A549 (cell line): ENCODE measurements around the gene MSX2. TPM values are rescaled to one million over a fixed set of nuclear protein-coding genes. Genes with fewer than 3 reads are reported as not detected.

Source experiments
- ATAC-seq, 2 experiments: fragments of 200-7000 bp in 1 of 2; fragments of >200 bp in 1 of 2; cut with Nextera tagmentation in 1 of 2; cut with Tn5 transposase in 1 of 2; 3 replicates each; pipeline versions ENCODE4 v1.8.0 to v1.9.1; 2018 to 2020; ENCODE audit warnings: mild to moderate bottlenecking in 1 of 2, moderate library complexity in 1 of 2
- CTCF ChIA-PET: fragments of 300-600 bp; sonication (Branson Sonifier 250); formaldehyde crosslinking; extraction: SDS; loops from one replicate; lab custom pipeline; 2021; ENCODE audit warnings: antibody characterized with exemption, inconsistent platforms; lab: Yijun Ruan, JAX
- POLR2A ChIA-PET: fragments of 350-600 bp; formaldehyde crosslinking; extraction: SDS; loops from one replicate; lab custom pipeline; 2021; ENCODE audit warnings: antibody characterized with exemption, inconsistent platforms; lab: Yijun Ruan, JAX
- DNase-seq, 2 experiments: peaks; one replicate each; pipeline versions ENCODE4 v3.0.0 to v3.0.0-alpha.2; 2011 to 2016; ENCODE audit warnings: low read depth in 1 of 2, low spot score in 1 of 2
- FAIRE-seq: peaks from 2 replicates; lab custom pipeline; 2011; peaks lifted over from hg19 to GRCh38; lab: Jason Lieb, UNC
- H3K27ac ChIP-seq, 2 experiments: fragments of >200 bp; sonication (Bioruptor Twin); formaldehyde crosslinking; 3 replicates each; pipeline ENCODE4 v1.5.1; 2016 to 2017
- H3K4me1 ChIP-seq: fragments of >200 bp; sonication (Bioruptor Twin); formaldehyde crosslinking; 3 replicates; pipeline ENCODE4 v1.6.1; 2016
- H3K4me2 ChIP-seq: fragments of >200 bp; sonication (Bioruptor Twin); formaldehyde crosslinking; 3 replicates; pipeline ENCODE4 v1.6.1; 2016
- H3K4me3 ChIP-seq: fragments of >200 bp; sonication (Bioruptor Twin); formaldehyde crosslinking; 3 replicates; pipeline ENCODE4 v1.5.1; 2016
- H3K9me3 ChIP-seq: fragments of >200 bp; sonication (Bioruptor Twin); formaldehyde crosslinking; 3 replicates; pipeline ENCODE4 v1.6.1; 2016
- BCL3 ChIP-seq: fragments of >200 bp; sonication (Bioruptor Twin); formaldehyde crosslinking; IDR thresholded peaks from 3 replicates; pipeline ENCODE4 v1.6.1; 2016
- CBX8 ChIP-seq: fragments of 200-600 bp; sonication (generic); IDR thresholded peaks from 2 replicates; pipeline ENCODE4 v1.6.1; 2016
- EHMT2 ChIP-seq: fragments of 200-600 bp; sonication (generic); IDR thresholded peaks from 2 replicates; pipeline ENCODE4 v1.6.1; 2016; ENCODE audit warnings: antibody characterized with exemption, low read depth, mild to moderate bottlenecking, moderate library complexity
- ESRRA ChIP-seq: fragments of 150-350 bp; IDR thresholded peaks from 2 replicates; pipeline ENCODE4 v1.6.1; 2014; ENCODE audit warnings: mild to moderate bottlenecking, low read length, borderline replicate concordance
- HEYL ChIP-seq: fragments of 250-450 bp; sonication (Bioruptor Pico); IDR thresholded peaks from 2 replicates; pipeline ENCODE4 v1.8.0; 2021; ENCODE audit warnings: mild to moderate bottlenecking, moderate library complexity
- HOXB5 ChIP-seq: fragments of 250-450 bp; sonication (Bioruptor Pico); IDR thresholded peaks from 2 replicates; pipeline ENCODE4 v1.5.0; 2020; ENCODE audit warnings: mild to moderate bottlenecking, moderate library complexity
- JUN ChIP-seq, 2 experiments: fragments of >200 bp; sonication (Bioruptor Twin); formaldehyde crosslinking; IDR thresholded peaks; 2 replicates in 1 of 2; 3 replicates in 1 of 2; pipeline ENCODE4 v1.6.1; 2016 to 2017
- MAZ ChIP-seq: fragments of 150-350 bp; IDR thresholded peaks from 2 replicates; pipeline ENCODE4 v1.6.1; 2014; ENCODE audit warnings: antibody characterized with exemption, low read depth, low read length, borderline replicate concordance
- NFE2L2 ChIP-seq: fragments of 150-350 bp; conservative IDR thresholded peaks from 2 replicates; pipeline ENCODE4 v1.6.1; 2014; ENCODE audit warnings: low read length
- NPAS2 ChIP-seq: fragments of 250-450 bp; sonication (Bioruptor Pico); IDR thresholded peaks from 2 replicates; pipeline ENCODE4 v1.8.0; 2022; ENCODE audit warnings: mild to moderate bottlenecking, moderate library complexity, borderline replicate concordance
- NR3C1 ChIP-seq: fragments of >200 bp; sonication (Bioruptor Twin); formaldehyde crosslinking; IDR thresholded peaks from 3 replicates; pipeline ENCODE4 v1.6.1; 2017
- POLR2AphosphoS2 ChIP-seq: conservative IDR thresholded peaks from 2 replicates; pipeline ENCODE4 v1.6.1; 2012; ENCODE audit warnings: low read length, improper control_type of control experiment, inconsistent platforms
- RNF2 ChIP-seq: fragments of 200-600 bp; sonication (generic); IDR thresholded peaks from 2 replicates; pipeline ENCODE4 v1.6.1; 2016; ENCODE audit warnings: low read depth, mild to moderate bottlenecking, antibody characterized with exemption, moderate library complexity, borderline replicate concordance
- SMC3 ChIP-seq: fragments of >200 bp; sonication (Bioruptor Twin); formaldehyde crosslinking; IDR thresholded peaks from 3 replicates; pipeline ENCODE4 v1.6.1; 2018; ENCODE audit warnings: inconsistent platforms
- SREBF2 ChIP-seq: fragments of 450-650 bp; IDR thresholded peaks from 2 replicates; pipeline ENCODE4 v1.6.1; 2014; ENCODE audit warnings: mild to moderate bottlenecking, moderate library complexity
- TFCP2L1 ChIP-seq: fragments of 250-450 bp; sonication (Bioruptor Pico); IDR thresholded peaks from 2 replicates; pipeline ENCODE4 v1.5.0; 2021; ENCODE audit warnings: mild to moderate bottlenecking
- ZFP36 ChIP-seq: fragments of 450-650 bp; IDR thresholded peaks from 2 replicates; pipeline ENCODE4 v1.6.1; 2014; ENCODE audit warnings: borderline replicate concordance; ENCODE audit not compliant: partially characterized antibody
- ZSCAN20 ChIP-seq: fragments of 250-450 bp; sonication (Bioruptor Pico); IDR thresholded peaks from 2 replicates; pipeline ENCODE4 v1.8.0; 2022; ENCODE audit warnings: mild to moderate bottlenecking, moderate library complexity
- WGBS: methylation state at CpG from one replicate; pipeline ENCODE4 v1.1.6; 2017; ENCODE audit errors: missing lambda C conversion rate; 5-methylcytosine and 5-hydroxymethylcytosine counted together
- polyA plus RNA-seq, 4 experiments: library from polyadenylated mRNA; depleted of rRNA in 3 of 4; stranded (reverse); fragments of >200 nt; fragmentation: RNase III in 1 of 4; extraction: RNeasy Plus Mini Kit Qiagen cat#74134 plus additional on column Dnase treatment in 1 of 4; gene quantifications; 2 replicates in 3 of 4; 3 replicates in 1 of 4; pipeline ENCODE4 v1.2.3, GENCODE V29; 2011 to 2017
- TF ChIP-seq, protein P1 (sequence below): fragments of 250-450 bp; sonication (Bioruptor Pico); IDR thresholded peaks from 2 replicates; pipeline ENCODE4 v1.5.0; 2021; ENCODE audit warnings: mild to moderate bottlenecking, moderate library complexity, borderline replicate concordance
- TF ChIP-seq, protein P2 (sequence below): fragments of 150-350 bp; IDR thresholded peaks from 2 replicates; pipeline ENCODE4 v1.6.1; 2014; ENCODE audit warnings: low read depth, mild to moderate bottlenecking, low read length

Gene MSX2
- polyA plus RNA-seq, 2 of the 4 experiments (the other 2 are of a cell fraction), result 2.4 to 2.6 TPM

DNA sequence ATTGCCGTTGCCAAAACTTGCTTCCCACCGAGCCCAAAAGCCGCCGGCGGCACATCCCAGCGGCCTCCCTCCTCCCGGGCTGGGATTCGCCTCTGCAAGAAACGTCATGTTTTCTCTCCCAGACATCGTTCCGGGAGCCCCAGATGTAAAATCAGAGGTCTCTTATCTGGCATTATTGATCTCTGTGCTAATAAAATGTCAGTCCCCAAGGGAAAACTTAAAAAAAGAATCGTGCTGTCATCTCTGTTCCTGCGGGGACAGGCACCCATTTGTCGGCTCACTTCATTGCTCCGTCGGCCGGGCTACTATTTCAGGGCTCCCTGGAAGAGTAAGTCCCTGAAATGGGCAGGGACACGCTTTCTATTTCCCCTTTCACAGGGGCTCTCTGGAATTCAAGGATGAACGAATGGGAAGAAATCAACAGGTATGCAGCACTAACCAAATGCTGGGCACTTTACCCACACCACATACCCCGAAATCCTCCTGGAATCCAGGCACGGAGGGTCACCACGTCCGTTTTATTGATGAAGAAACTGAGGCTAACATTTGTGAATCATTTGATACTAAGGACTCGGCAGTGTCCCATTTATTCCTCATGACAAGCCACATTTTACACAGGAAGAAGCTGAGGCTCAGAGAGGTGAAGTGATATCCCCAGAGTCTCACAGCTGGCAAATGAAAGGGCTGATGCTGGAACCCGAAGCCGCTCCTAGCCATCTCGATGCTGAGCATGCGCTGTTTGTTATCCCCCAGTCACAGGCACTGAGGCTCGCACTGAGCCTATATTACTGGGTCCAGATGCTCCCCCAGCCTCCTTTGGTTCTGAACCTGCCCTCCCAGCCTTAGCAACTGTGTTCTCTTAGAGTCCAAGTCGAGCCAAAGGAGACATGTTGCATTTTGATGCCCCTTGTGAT lies 35.7 kb upstream of the MSX2 start:
- DNase-seq (no peak), FAIRE-seq (no peak), ATAC-seq (no peak)
- H3K9me3 ChIP-seq, result no peaks in the 10 kb centered on the region
- ChIA-PET CTCF (no interaction called here), POLR2A (no interaction called here)
- WGBS, result 55% methylated on average over 30 of the region's 30 CpGs
- TF ChIP-seq CBX8 (peak; percentile 90), RNF2 (0 out of 2 replicates have a peak, but pooled peaks have one; percentile 83), ESRRA (no peak), HEYL (CRISPR knock-in tag) (no peak), SREBF2 (no peak), ZFP36 (peak; percentile 35), NPAS2 (CRISPR knock-in tag) (no peak), JUN (IDR thresholded peaks at IDR 0.05) (no peak), EHMT2 (no peak)
- TF ChIP-seq, protein P1, sequence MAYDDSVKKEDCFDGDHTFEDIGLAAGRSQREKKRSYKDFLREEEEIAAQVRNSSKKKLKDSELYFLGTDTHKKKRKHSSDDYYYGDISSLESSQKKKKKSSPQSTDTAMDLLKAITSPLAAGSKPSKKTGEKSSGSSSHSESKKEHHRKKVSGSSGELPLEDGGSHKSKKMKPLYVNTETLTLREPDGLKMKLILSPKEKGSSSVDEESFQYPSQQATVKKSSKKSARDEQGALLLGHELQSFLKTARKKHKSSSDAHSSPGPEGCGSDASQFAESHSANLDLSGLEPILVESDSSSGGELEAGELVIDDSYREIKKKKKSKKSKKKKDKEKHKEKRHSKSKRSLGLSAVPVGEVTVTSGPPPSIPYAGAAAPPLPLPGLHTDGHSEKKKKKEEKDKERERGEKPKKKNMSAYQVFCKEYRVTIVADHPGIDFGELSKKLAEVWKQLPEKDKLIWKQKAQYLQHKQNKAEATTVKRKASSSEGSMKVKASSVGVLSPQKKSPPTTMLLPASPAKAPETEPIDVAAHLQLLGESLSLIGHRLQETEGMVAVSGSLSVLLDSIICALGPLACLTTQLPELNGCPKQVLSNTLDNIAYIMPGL, result no peak
- no peak overlapping the region for H3K4me3 ChIP-seq
- H3K4me2 ChIP-seq, result no peak overlapping the region
- H3K4me1 ChIP-seq, result peaks cover 13% of the 10 kb centered on the region
- no peak overlapping the region for H3K27ac ChIP-seq

- DNase-seq (peak; percentile 21 to 24), FAIRE-seq (no peak), ATAC-seq (peak; percentile 62 to 75; a peak in 5 of 6 replicates)
- Histone ChIP-seq H3K4me3 (no peak overlapping the region), H3K27ac (no peak overlapping the region), H3K4me1 (peaks cover 17% of the 10 kb centered on the region), H3K4me2 (no peak overlapping the region), H3K9me3 (no peaks in the 10 kb centered on the region)
- CTCF ChIA-PET, result no interaction called here
- no peak for TF ChIP-seq BCL3
- no peak for TF ChIP-seq MAZ
- no peak for TF ChIP-seq POLR2AphosphoS2
- TF ChIP-seq NR3C1, result no peak
- no peak for TF ChIP-seq SMC3
- no peak for TF ChIP-seq TFCP2L1
- no peak for TF ChIP-seq NFE2L2
- TF ChIP-seq, protein P2, sequence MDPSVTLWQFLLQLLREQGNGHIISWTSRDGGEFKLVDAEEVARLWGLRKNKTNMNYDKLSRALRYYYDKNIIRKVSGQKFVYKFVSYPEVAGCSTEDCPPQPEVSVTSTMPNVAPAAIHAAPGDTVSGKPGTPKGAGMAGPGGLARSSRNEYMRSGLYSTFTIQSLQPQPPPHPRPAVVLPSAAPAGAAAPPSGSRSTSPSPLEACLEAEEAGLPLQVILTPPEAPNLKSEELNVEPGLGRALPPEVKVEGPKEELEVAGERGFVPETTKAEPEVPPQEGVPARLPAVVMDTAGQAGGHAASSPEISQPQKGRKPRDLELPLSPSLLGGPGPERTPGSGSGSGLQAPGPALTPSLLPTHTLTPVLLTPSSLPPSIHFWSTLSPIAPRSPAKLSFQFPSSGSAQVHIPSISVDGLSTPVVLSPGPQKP, result no peak
- no peak for TF ChIP-seq ZSCAN20 (CRISPR knock-in tag)
- TF ChIP-seq HOXB5 (CRISPR knock-in tag), result no peak
- POLR2A ChIA-PET, result no interaction called here
- WGBS, result 48% methylated on average over 8 of the region's 8 CpGs
Measured at GRCh38 chr5:174690271-174690670, 34.1 kb upstream of the MSX2 start.
